ENCODE measurements around the gene PHACTR2.

DNA sequence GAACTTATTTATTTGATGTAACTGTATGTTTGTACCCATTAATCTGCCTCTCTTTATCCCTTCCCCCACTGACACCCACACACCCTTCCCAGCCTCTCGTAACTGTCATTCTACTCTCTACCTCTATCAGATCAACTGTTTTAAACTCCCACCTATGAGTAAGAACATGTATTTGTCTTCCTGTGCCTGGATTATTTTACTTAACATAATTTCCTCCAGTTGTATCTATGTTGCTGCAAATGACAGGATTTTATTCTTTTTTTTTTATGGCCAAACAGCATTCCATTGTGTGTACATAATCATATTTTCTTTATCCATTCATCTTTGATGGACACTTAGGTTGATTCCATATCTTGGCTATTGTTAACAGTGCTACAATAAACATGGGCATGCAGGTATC is 49.3 kb downstream of the PHACTR2 start:
- TF ChIP-seq, protein P1, sequence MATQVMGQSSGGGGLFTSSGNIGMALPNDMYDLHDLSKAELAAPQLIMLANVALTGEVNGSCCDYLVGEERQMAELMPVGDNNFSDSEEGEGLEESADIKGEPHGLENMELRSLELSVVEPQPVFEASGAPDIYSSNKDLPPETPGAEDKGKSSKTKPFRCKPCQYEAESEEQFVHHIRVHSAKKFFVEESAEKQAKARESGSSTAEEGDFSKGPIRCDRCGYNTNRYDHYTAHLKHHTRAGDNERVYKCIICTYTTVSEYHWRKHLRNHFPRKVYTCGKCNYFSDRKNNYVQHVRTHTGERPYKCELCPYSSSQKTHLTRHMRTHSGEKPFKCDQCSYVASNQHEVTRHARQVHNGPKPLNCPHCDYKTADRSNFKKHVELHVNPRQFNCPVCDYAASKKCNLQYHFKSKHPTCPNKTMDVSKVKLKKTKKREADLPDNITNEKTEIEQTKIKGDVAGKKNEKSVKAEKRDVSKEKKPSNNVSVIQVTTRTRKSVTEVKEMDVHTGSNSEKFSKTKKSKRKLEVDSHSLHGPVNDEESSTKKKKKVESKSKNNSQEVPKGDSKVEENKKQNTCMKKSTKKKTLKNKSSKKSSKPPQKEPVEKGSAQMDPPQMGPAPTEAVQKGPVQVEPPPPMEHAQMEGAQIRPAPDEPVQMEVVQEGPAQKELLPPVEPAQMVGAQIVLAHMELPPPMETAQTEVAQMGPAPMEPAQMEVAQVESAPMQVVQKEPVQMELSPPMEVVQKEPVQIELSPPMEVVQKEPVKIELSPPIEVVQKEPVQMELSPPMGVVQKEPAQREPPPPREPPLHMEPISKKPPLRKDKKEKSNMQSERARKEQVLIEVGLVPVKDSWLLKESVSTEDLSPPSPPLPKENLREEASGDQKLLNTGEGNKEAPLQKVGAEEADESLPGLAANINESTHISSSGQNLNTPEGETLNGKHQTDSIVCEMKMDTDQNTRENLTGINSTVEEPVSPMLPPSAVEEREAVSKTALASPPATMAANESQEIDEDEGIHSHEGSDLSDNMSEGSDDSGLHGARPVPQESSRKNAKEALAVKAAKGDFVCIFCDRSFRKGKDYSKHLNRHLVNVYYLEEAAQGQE (IDR thresholded peaks at IDR 0.05): no peak
- TF ChIP-seq, protein P2, sequence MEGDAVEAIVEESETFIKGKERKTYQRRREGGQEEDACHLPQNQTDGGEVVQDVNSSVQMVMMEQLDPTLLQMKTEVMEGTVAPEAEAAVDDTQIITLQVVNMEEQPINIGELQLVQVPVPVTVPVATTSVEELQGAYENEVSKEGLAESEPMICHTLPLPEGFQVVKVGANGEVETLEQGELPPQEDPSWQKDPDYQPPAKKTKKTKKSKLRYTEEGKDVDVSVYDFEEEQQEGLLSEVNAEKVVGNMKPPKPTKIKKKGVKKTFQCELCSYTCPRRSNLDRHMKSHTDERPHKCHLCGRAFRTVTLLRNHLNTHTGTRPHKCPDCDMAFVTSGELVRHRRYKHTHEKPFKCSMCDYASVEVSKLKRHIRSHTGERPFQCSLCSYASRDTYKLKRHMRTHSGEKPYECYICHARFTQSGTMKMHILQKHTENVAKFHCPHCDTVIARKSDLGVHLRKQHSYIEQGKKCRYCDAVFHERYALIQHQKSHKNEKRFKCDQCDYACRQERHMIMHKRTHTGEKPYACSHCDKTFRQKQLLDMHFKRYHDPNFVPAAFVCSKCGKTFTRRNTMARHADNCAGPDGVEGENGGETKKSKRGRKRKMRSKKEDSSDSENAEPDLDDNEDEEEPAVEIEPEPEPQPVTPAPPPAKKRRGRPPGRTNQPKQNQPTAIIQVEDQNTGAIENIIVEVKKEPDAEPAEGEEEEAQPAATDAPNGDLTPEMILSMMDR (IDR thresholded peaks at IDR 0.05; ENCODE audit: low read depth, low read length, missing input control): no peak
- TF ChIP-seq, protein P3, sequence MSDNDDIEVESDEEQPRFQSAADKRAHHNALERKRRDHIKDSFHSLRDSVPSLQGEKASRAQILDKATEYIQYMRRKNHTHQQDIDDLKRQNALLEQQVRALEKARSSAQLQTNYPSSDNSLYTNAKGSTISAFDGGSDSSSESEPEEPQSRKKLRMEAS (IDR thresholded peaks at IDR 0.05): no peak
- TF ChIP-seq RAD21 (IDR thresholded peaks at IDR 0.05): no peak
- no peak for TF ChIP-seq TAF1 (conservative IDR thresholded peaks at IDR 0.05)
- TF ChIP-seq EGR1 (IDR thresholded peaks at IDR 0.05; ENCODE audit: low read depth in 2 of 2): no peak
- TF ChIP-seq FOXA2 (IDR thresholded peaks at IDR 0.05): no peak
- TF ChIP-seq, protein P4, sequence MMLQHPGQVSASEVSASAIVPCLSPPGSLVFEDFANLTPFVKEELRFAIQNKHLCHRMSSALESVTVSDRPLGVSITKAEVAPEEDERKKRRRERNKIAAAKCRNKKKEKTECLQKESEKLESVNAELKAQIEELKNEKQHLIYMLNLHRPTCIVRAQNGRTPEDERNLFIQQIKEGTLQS (IDR thresholded peaks at IDR 0.05): no peak
- TF ChIP-seq SP1 (IDR thresholded peaks at IDR 0.05): no peak
- no peak for TF ChIP-seq JUND (IDR thresholded peaks at IDR 0.05)
- no peak for TF ChIP-seq YY1 (IDR thresholded peaks at IDR 0.05)
- TF ChIP-seq, protein P5, sequence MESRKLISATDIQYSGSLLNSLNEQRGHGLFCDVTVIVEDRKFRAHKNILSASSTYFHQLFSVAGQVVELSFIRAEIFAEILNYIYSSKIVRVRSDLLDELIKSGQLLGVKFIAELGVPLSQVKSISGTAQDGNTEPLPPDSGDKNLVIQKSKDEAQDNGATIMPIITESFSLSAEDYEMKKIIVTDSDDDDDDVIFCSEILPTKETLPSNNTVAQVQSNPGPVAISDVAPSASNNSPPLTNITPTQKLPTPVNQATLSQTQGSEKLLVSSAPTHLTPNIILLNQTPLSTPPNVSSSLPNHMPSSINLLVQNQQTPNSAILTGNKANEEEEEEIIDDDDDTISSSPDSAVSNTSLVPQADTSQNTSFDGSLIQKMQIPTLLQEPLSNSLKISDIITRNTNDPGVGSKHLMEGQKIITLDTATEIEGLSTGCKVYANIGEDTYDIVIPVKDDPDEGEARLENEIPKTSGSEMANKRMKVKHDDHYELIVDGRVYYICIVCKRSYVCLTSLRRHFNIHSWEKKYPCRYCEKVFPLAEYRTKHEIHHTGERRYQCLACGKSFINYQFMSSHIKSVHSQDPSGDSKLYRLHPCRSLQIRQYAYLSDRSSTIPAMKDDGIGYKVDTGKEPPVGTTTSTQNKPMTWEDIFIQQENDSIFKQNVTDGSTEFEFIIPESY (IDR thresholded peaks at IDR 0.05): no peak
- TF ChIP-seq RXRA (IDR thresholded peaks at IDR 0.05): no peak
- TF ChIP-seq FOXA1 (IDR thresholded peaks at IDR 0.05): no peak
